Measurements from ENCODE around the gene IFNA2.

GRCh38 chr9:21362287-21362686 is 22.9 kb downstream of the IFNA2 start:
- TF ChIP-seq CTCF (IDR thresholded peaks at IDR 0.05): no peak
- no peak for TF ChIP-seq POLR2A (IDR thresholded peaks at IDR 0.05)
- no peak for TF ChIP-seq POLR2AphosphoS5 (IDR thresholded peaks at IDR 0.05)
- no peak for TF ChIP-seq EP300 (IDR thresholded peaks at IDR 0.05)

Data from upper lobe of left lung (tissue), 4 donors.